CD4-positive, alpha-beta T cell treated with Interferon alpha-2 for 1 hour (primary cell): ENCODE results near the gene SYTL3.

Experiments
- DNase-seq, 2 donors: peaks; one replicate each; pipeline ENCODE4 v3.0.0-alpha.2; 2020 to 2022

Gene SYTL3

DNA sequence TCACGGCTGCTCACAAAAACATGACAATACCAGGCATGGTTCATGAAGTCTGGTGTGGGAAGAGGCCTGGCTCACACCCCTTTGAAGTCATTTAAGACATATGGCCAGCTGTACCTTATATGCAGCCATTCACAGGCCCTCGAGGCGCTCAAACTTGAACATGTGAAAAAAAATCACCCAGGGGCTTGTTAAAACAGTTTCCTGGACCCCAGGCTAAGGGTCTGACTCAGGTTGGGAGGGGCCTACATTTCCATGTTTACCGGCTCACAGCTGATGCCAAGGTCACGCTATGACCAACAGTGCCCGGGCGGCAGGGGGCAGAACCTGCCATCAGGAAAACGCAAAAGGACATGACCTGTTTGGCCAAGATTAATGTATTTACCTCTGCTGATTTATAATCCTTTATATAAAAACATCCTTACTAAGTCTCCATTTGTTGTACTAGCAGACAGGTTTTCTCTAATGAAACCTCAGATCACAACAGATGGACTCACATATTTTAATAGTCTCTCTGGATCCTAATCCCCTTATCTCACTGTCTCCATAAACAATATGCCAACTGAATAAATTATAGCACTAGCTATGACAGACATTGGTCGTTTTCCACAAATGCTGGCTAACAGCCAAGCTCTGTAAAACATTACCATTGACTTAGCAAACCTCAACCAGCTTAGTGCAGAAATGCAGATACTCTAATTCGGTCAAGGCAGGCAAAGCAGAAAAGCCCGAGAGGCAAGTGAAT is 149.4 kb downstream of the SYTL3 start:
- no peak for DNase-seq

GRCh38 chr6:158801655-158802294 is 151.9 kb downstream of the SYTL3 start:
- no peak for DNase-seq

- peak in 1 of 2 donors; percentile 78 for DNase-seq
These were observed 153.9 kb downstream of the SYTL3 start for GRCh38 chr6:158803733-158804143.

DNA sequence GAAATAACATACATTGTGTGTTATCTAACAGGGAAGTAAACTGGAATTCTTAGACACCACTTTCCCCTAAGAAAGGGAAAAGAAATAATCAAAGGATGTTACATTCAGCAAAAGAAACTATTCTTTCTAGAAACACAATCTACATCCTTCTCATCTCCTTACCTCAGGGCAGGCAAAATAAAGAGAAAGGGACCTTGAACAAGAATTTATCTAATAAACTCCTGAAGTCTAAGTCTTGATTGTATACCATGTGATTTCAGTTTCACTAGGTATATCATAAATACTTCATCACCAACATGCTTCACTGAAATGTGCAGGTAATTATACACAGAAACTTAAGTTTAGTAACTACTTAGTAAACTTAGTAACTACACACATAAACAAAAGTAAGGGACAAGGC is 154.4 kb downstream of the SYTL3 start:
- DNase-seq: peak in 1 of 2 donors; percentile 34

DNA sequence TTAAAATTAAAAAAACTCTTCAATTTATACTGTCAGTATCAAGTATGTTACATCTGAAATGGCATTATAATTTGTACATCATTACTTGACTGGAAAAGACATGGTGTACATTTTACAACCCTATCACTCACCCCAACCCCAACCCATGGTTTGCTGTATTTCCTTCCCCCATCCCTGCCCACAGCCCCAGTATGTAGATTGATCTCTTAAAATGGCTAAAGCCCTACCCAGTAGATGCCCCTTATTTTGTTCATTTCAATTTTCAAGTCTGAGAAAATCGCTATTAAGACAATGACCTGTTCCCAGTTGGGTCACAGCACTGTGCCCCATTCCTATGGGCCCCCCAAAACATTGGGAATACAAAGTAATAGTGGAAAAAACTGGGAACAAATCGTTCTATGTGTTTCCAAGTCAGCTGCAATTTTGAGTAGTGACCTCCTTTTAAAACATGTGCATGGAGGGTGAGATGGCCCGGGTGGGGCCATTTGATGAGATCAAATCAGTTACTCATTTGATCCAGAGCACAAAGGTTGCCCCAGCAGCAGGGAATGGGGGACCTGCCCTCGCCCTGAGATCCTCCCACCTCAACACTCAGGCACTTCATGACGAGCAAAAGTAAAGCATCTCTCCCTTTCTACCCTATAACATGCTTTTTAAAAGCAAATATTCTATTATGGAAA is 156.0 kb downstream of the SYTL3 start:
- DNase-seq: peak in 1 of 2 donors; percentile 41

DNA sequence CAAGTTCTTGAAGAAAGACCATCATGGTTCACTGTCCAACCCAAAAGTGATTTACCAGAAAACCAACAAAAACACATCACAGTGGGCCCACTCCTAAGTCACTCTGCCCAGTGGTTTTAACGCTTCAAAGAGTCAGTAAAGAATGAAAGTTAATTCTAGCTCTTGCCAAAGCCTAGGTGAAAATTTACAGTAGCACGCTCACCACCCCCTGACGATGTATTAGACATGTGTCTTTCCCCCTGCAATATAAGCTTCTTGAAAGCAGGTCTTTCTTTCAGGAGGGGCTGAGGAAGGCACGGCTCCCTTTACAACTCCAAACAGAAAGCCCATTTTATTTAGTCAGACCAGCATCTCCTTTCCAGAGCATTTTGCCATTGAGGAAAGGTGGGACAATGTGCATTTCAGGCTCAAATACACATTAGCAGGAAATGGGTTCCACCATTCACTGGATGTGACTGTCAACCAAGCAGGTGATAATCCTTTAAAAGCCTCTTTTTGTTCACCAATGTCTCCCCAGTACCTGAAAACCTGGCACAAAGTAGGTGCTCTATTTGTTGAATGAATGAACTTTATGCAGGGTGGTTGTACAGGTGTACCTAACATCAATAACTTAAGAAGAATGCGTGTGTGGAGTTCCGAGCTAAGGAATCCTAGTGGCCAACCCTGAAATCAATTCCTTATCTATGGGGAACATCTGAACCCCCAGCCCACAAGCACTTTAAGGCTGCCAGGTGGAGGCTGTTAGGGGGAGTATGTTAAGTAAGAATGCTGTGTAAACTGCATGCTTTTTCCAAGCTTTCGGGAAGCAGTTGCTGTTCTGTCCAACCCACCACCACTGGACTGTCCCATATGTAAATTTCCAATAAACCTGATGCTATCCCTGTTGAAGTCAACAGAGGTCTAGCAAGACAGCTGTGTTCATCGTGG is 157.9 kb downstream of the SYTL3 start:
- DNase-seq: peak in 1 of 2 donors; percentile 52

DNA sequence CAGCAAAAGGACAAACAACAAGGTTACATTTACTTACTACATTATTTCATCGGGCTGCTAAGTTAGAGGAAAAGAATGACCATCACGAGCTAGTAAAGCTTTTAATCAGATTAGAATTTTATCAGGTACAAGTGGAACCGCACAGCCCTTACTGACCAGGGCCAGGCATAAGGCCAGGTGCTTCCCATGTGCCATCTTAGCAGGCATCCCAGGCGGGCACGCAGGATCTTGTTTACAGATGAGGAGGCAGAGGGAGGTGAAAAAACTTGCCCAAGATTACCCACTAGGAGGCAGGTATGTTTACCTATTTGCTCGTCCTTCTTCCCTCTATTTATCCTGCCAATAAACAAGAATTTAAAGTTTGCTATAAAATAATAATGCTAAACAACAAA is 158.6 kb downstream of the SYTL3 start:
- peak in 1 of 2 donors; percentile 30 for DNase-seq

DNA sequence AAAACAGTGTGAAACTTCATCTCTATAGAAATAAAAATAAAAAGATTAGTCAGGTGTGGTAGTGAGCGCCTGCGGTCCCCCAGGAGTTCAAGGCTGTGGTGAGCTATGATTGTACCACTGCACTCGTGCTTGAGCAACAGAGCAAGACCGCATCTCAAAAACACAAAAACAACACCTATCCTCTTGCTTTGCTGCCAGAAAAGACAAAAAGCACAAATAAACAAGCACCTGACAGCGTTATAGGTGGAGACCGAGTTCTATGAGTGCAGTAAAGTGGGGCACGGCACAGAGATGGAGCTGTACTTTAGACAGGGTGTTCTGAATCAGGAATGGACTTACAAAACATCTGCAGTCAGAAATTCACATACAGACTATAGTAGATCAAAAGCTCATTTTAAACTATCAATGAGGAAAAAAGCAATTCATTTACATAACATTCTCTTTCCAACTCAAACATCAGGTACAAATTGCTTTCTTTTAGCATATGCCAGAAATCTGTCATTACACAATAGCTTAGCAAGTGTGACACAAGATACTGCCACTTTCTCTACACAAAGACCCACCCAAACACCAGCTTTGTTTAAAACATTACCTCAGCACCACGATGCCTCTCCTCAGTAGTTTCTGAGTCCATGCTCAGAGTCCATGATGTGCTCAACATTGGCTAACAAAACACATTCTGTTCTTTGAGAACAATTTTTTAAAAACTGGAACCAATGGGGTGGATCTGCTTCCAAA is 159.3 kb downstream of the SYTL3 start:
- peak; percentile 64 to 66 for DNase-seq

- DNase-seq: peak in 1 of 2 donors; percentile 25
These were observed 160.6 kb downstream of the SYTL3 start for GRCh38 chr6:158810155-158811095.

DNA sequence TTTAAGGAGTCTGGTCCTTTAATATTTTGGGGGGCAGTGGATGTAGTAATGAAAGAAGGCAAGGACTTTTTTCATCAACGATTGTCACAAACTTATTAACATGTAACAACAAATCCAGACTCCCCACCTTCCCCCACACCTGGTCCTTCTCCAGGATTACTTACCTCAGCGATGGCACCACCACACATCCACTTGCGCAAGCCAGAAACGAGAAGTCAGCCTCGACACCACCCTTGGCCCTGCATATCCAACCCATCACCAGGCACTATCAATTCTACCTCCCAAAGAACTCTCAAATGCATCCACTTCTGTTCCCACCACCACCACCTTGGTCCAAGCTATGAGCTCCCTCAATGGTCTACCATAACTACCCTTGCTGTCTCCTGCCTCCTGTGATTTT is 162.8 kb downstream of the SYTL3 start:
- no peak for DNase-seq

DNA sequence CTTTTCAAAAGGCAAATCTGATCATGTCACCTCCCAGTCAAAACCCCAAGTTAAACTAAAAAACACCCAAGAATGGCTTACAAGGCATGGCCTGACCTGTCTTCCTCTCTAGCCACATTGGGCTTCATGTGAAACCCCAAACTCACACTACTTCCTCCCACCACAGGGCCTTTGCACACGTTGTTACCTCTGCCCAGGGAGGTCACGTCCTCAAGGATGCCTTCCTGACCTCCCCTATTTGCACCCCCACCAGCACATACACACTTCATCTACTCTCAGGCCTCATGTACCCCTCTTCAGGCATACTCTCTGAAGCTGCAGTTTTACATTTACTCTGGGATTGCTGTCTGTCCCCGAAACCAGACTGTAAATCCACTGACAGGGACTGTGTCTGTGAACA is 163.2 kb downstream of the SYTL3 start:
- DNase-seq: peak in 1 of 2 donors; percentile 55
